OCI-M2 (cell line): ENCODE data around the gene NTN1.
"Not testable (repeated sequence)": the region's sequence is repeated elsewhere in the genome, so short reads cannot be mapped to it uniquely, and the experiment has no call there.

Source experiments
- DNase-seq: peaks from one replicate; lab custom pipeline; 2025; ENCODE audit not compliant: unreplicated experiment; lab: John Stamatoyannopoulos, UW

The NTN1 gene

DNA sequence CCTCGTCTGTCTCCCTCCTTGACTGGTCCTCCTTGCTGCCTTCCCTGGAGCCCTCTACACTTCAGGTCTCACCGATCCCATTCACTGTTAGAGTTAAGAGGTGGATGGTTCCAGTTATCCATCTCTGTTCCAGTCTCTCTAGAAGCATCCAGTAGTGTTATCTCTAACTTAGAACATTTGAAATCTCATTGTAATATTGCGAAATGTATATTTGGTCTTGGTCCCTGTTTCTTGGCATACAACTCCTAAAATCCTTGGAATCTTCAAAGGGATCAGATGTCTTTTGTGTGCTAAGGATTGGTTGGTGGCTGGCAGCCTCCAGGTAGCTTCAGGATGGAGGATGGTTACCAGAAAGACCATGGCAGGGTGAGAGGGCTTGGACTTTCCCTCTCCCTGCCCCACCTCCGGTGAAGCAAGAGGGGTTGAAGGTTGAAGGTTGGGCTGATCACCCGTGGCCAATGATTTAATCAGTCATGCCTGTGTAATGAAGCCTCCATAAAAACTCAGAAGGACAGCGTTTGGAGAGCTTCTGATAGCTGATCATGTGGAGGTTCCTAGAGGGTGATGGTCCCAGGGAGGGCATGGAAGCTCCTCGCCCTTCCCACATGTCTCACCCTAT, 59.1 kb downstream of the NTN1 start:
- no peak for DNase-seq

DNA sequence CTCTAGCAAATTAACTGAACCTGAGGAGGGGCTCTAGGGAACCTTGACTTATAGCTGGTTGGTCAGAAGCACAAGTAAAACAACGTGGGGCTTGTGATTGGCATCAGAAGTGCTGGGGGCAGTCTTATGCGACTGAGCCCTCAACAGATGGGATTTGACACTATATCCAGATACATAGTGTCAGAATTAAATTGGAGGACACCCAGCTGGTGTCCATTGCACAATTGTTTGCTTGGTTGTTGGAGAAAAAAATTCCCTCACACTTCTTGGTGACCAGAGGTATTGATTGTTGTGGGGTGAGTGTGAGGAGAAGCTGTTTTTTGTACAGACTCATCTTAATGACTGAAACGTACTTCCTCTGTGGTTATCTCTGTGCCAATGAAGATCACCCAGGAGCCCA, 59.7 kb downstream of the NTN1 start:
- no peak for DNase-seq

GRCh38 chr17:9086577-9086976, 65.3 kb downstream of the NTN1 start:
- no peak for DNase-seq

GRCh38 chr17:9087921-9088320, 66.6 kb downstream of the NTN1 start:
- no peak for DNase-seq

DNA sequence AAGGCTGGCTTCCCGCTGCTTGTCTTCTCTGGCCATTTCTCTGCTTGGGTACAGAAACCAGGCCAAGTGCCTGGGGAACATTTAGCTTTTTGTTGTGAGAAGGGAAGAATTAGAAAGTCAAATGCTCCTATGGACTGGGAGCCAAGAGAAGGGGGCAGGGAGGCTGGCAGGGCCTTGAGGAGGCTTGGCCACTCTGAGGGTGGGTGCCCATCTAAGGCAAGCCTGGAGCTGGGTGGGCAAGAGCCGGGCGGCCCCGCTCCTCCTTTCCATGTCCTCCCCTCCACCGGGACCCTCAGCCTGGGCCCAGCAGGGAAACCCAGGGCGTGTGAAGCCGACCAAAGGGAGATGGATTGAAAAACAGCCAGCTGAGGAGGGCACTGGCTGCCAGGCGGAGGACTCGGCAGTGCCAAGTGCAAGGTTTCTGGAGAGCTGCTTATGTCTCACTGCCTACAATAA, 69.4 kb downstream of the NTN1 start:
- no peak for DNase-seq

DNA sequence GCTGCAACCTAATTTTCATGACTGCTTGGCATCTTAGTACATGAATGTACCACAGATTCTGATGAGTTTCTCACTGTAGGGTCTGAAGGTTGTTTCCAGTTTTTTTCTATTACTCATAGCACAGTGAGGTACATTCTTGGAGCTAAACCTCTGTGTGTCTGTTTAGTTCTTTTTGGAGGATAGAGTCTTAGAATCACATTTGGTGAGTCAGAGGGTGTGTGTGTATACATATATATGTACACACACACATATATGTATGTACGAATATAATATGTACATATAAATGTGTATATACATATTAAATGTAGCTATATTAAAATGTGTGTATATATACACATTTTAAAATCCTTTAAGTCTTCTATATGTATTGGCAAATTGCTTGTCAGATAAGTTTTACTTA, 72.9 kb downstream of the NTN1 start:
- no peak for DNase-seq

- DNase-seq, result no peak
These were observed 74.1 kb downstream of the NTN1 start for GRCh38 chr17:9095390-9095789.

DNA sequence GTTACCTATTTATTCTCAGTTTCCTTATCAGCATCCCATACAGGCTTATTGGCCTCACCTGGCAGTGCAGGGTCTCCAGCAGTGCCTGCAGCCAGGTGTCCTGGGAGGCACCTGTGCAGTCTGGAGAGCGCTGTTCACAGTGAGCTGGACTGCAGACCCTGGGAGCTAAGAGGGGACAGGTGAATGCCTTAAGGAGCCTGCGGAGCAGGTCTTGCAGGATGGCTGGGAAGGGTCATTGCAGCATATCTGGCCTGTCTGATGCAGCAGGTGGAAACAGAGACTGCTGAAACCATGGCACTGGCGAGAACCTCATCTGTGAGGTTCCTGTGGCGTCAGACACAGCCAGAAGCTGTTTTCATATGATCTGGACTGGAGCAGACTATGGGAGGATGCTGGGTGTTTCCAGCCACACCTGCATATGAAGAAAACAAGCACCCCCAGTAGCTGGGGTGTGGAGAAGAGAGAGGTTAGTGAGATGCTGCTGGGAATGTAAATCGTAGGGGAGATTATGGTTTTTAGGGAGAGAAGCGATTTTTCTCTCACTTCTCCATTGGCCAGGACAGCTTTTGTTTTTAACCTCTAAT, 77.0 kb downstream of the NTN1 start:
- no peak for DNase-seq

DNA sequence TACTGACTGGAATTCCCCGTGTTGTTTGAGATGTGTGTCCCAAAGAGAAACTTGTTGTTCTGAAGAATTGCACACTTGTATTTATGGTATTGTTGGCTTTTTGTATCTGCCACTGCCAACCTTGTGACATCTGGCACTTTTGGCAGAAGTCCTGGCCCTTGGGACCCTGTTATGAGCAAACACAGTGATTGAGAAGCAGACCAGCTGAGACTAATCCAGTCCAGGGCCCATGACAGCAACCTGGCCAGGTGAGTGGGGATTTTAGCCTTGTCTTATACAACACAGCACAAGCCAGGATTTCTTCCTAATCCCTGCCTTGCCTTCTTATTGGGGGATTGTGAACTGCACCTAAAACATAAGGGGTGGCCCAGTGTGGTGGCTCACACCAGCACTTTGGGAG, 80.0 kb downstream of the NTN1 start:
- DNase-seq, result no peak

DNA sequence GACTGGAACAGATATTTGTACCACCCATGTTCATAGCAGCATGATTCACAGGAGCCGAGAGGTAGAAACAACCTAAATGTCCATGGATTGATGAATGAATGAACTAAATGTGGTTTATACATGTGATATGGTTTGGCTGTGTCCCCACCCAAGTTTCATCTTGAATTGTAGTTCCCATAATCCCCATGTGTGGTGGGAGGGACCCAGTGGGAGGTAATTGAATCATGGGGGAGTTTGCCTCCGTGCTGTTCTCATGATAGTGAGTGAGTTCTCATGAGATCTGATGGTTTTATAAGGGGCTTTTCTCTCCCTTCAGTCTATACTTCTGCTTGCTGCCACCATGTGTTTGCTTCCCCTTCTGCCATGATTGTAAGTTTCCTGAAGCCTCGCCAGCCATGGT, 81.9 kb downstream of the NTN1 start:
- DNase-seq, result not testable (repeated sequence)

DNA sequence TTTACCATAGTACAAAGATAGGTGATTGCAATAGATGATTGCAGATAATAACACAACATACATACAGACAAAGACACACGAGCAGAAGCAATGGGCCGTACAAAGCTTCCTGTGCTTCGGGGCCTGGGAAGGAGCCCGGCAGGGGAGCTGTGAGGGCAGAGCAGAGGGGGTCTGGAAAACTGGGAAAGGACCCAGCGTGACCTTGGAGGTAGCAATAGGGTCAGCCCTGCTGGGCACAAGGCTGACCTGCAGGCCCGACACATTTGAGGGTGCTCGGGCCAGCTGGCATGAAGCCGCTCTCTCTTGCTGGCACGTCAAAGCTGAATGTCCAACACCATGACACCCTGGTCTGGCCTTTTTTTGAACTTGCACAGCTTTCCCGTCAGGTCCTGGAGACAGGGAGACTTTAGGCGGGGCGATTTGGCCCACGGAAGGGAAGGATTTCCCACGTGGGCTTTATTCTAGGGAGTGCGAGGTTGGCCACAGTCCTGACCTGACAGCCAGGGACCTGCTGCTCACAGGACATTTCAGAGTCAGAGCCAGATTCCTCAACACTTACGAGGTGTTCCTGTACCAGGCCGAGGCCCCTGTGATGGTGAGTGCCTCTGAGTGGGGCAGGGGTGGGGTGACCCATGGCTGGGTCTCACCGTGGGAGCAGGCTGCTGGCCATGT, 83.2 kb downstream of the NTN1 start:
- DNase-seq, result no peak

DNA sequence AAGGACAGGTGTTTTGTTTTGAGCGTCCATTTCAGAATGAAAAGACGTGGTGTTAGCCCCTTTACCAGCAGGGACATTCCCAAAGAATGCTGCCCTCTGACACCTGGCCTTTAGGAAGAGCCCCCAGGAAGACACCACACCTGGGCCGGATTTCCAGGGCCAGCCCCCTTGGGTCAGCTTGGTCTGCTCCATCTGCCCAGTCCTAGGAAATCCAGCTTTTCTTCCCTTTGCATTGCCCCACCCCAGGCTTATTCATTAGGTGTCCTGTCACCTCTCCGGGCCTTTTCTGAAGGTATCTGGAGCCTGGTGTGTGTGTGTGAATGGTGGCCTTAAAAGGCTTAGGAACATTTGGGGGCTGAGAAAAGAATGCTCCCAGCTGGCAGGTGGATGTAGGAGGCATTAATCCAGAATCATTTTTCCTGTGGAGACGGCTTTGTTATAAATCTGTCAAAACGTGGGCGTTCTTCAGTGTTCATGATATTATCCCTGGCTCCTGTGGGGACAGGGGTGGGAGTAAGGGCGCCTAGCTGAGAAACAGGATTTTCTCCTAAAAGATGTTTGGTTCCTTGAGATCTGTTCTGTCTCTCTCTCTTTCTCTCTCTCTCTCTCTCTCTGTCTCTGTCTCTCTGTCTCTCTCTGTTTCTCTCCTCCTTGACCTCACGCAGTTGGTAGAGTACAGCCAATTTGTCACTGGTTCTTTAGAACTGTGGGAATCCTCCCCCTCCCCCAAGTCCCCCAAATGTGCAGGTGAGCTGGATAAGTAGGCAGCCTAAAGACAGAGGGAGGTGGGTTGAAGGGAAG, 84.0 kb downstream of the NTN1 start:
- no peak for DNase-seq

- not testable (repeated sequence) for DNase-seq
These were observed 85.0 kb downstream of the NTN1 start for GRCh38 chr17:9106278-9106677.

DNA sequence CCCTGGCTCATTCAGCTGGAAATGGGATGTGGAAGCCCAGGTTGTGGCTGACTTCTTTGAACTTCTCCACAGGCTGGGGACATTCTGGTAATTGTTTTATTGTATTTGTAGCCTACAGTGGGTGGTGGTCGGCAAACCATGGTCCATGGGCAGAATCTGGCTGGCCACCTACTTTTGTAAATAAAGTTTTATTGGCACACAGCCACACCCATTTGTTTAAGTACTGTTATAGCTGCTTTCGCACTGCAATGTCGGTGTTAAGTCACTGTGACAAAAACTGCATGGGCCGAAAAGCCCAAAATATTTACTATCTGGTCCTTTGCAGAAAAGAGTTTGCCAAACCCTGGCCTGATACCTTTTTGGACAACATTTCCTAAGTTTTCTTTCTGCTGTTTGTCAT, 86.2 kb downstream of the NTN1 start:
- DNase-seq, result no peak

GRCh38 chr17:9108146-9108545, 86.8 kb downstream of the NTN1 start:
- DNase-seq, result peak; percentile 32

- no peak for DNase-seq
These were observed 88.6 kb downstream of the NTN1 start for GRCh38 chr17:9109933-9110332.

DNA sequence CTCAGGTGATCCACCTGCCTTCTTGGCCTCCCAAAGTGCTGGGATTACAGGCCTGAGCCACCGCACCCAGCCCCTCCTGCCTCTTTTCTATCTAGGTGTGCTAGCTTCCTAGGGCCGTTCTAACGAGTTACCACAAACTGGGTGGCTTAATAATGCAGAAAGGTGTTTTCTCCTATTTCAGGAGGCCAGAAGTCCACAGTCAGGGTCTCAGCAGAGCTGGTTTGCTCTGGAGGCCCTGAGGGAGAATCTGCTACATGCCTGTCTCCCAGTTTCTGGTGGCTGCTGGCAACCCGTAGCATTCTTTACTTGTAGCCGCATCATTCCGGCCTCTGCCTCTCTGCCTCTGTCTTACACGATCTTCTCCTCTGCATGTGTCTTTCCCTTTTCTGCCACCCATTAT, 89.2 kb downstream of the NTN1 start:
- DNase-seq, result no peak

DNA sequence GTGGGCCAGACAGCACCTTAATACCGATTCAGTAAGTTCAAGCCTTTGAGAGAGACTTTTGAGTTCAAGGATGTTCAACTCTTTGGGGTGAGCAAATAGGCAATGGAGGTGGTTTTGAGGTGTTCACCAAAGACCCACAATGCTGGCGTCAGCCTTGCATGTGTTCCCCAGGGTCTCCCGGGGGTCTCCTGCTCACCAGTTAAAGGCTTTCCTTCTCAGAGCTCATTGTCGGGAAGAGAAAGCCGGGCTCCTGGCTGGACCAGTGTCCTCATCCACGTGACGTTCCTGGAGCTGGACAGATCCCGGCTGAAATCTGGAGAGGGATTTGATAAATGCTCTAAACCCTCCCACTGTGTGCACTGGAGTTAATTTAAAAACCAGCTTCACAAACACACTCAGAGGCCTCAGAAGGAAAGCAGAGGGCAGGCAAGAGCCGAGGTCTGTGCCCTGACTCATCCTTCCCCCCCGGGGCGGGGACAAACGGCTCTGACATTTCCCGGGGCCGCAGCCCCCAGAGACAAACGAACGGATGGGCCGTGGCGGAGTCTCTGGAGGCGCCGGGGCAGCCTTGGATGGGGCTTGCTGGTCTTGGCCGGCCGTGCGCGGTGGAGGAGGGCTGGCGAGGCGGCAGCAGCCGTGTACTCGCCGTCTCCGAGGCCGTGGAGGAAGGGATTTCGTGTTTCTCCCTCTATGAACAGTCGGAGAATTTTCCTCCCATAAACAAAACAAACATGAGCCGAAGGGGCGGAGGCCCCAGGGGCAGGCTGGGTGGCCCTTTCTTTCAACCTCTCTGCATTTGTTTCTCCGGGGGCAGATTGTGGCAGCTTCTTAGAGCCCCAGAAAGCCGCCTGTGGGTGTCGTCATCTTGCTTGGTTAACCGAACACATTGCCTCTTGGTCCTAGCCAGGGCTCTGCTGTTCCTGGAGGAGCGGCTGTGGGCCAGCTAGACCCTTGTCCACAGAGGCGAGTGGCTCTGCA, 94.2 kb downstream of the NTN1 start:
- no peak for DNase-seq

GRCh38 chr17:9116311-9116835, 95.1 kb downstream of the NTN1 start:
- DNase-seq, result no peak

DNA sequence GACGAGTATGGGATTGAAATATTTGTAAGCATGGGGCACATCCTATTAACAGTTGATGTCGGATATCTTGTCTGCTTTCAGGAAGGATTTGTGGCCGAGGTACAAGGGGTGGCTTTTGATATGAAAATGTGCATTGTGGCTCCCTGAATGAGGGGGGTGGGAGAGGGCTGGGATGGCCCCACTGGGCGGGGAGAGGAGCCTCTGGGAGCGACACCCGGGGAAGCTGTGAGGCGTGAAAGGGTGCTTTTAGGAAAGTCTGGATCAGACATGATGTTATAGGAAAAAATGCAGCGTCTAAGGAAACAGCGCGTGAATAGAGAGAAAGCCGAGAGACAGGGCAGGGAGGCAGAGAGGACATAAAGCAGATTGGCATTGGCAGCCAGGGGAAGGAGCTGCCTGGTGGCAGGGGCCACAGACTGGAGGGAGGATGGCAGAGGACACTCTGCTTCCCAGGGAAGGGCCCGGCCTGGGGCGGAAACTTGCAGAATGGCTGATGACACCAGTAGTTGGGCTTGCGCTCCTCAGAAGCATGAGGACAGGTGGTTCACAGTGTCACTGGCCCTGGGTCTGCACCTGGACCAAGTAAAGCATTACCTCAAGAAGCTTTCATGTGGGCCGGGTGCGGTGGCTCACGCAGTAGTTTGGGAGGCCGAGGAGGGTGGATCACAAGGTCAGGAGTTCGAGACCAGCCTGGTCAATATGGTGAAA, 95.7 kb downstream of the NTN1 start:
- DNase-seq, result no peak
